Measurements from ENCODE around the gene CNOT1.

The CNOT1 gene

GRCh38 chr16:58515871-58516767 is 113.5 kb downstream of the CNOT1 start:
- DNase-seq, result no peak

GRCh38 chr16:58515125-58515870 is 114.3 kb downstream of the CNOT1 start, which contains the start of gene SETD6:
SETD6 (plus strand) TSS chr16:58515517; CDS start chr16:58515538, 21 bp downstream.
- peak; percentile 23 for DNase-seq

GRCh38 chr16:58513874-58514273 is 115.8 kb downstream of the CNOT1 start:
- DNase-seq, result no peak

GRCh38 chr16:58511933-58512815 is 117.5 kb downstream of the CNOT1 start:
- DNase-seq, result no peak

GRCh38 chr16:58510776-58511628 is 118.6 kb downstream of the CNOT1 start:
- no peak for DNase-seq

- no peak for DNase-seq
Observed at GRCh38 chr16:58510097-58510775, 119.4 kb downstream of the CNOT1 start.

GRCh38 chr16:58509256-58510096 is 120.2 kb downstream of the CNOT1 start:
- DNase-seq, result no peak

- DNase-seq, result no peak
Observed at GRCh38 chr16:58508671-58509251, 120.9 kb downstream of the CNOT1 start.

- DNase-seq, result no peak
Observed at GRCh38 chr16:58507963-58508670, 121.5 kb downstream of the CNOT1 start.

GRCh38 chr16:58507195-58507962 is 122.2 kb downstream of the CNOT1 start:
- no peak for DNase-seq

GRCh38 chr16:58506241-58507194 is 123.1 kb downstream of the CNOT1 start:
- no peak for DNase-seq

GRCh38 chr16:58503863-58504688 is 125.5 kb downstream of the CNOT1 start:
- DNase-seq, result no peak

GRCh38 chr16:58503166-58503862 is 126.3 kb downstream of the CNOT1 start:
- no peak for DNase-seq

- DNase-seq, result no peak
Observed at GRCh38 chr16:58502217-58502921, 127.3 kb downstream of the CNOT1 start.
